ENCODE results near the gene STBD1.

STBD1 gene

DNA sequence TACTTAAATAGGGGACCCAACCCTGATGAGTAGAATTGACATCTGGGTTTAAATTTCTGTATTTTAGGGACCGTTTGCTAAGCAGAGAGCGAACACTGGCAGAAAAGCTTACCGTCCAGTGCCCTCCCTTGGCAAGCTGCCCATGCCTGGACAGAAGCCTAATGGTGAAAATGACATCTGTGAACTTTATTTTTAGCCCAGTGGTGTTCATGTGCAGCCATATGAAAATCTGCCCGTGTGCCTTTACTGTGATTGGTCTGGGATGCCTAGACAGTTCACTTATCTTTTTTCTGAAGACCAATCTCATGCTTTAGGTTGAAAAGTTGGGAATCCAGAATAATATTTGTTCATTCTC, 1.1 kb downstream of the STBD1 start:
- no peak for TF ChIP-seq CTCF (IDR thresholded peaks at IDR 0.05; ENCODE audit: control insufficient read depth, insufficient read depth, low read depth, low read length, missing control alignments)
- peak overlapping the region; percentile 81 for H3K4me3 ChIP-seq (ENCODE audit: control insufficient read depth, low read depth, low read length)
- DNase-seq (ENCODE audit: low read depth) = no peak

- TF ChIP-seq CTCF (IDR thresholded peaks at IDR 0.05; ENCODE audit: control insufficient read depth, insufficient read depth, low read depth, low read length, missing control alignments) = no peak
- no peak overlapping the region for H3K4me3 ChIP-seq (ENCODE audit: control insufficient read depth, low read depth, low read length)
- no peak for DNase-seq (ENCODE audit: low read depth)
These were observed 2.0 kb downstream of the STBD1 start for GRCh38 chr4:76308548-76308947.

GRCh38 chr4:76309939-76310550, 3.5 kb downstream of the STBD1 start:
- no peak for TF ChIP-seq CTCF (IDR thresholded peaks at IDR 0.05; ENCODE audit: control insufficient read depth, insufficient read depth, low read depth, low read length, missing control alignments)
- H3K4me3 ChIP-seq (ENCODE audit: control insufficient read depth, low read depth, low read length) = no peak overlapping the region
- no peak for DNase-seq (ENCODE audit: low read depth)

- no peak for TF ChIP-seq CTCF (IDR thresholded peaks at IDR 0.05; ENCODE audit: control insufficient read depth, insufficient read depth, low read depth, low read length, missing control alignments)
- DNase-seq (ENCODE audit: low read depth) = no peak
- no peak overlapping the region for H3K4me3 ChIP-seq (ENCODE audit: control insufficient read depth, low read depth, low read length)
These were observed 4.2 kb downstream of the STBD1 start for GRCh38 chr4:76310683-76311082.

DNA sequence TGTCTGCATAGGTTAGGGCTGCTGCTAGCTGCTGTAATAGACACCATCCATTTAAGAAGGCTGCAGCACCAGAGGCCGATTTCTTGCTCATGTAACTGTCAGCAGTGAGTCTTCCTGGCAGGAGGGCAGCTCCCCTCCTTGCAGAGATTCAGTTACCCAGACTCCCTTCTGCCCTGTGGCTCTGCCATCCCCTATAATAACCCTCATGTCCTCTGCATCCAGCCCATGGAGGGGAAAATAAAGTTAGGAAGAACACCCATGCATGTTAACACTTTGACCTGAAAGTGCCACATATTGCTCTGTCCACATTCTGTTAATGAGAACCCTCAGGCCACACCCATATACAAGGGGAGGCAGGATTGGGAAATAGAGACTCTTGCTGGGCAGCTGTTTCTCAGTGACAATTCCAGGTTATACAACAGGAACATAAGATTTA, 5.4 kb downstream of the STBD1 start:
- no peak for TF ChIP-seq CTCF (IDR thresholded peaks at IDR 0.05; ENCODE audit: control insufficient read depth, insufficient read depth, low read depth, low read length, missing control alignments)
- no peak overlapping the region for H3K4me3 ChIP-seq (ENCODE audit: control insufficient read depth, low read depth, low read length)
- no peak for DNase-seq (ENCODE audit: low read depth)

GRCh38 chr4:76312457-76312856, 5.9 kb downstream of the STBD1 start:
- DNase-seq (ENCODE audit: low read depth) = no peak
- no peak for TF ChIP-seq CTCF (IDR thresholded peaks at IDR 0.05; ENCODE audit: control insufficient read depth, insufficient read depth, low read depth, low read length, missing control alignments)
- no peak overlapping the region for H3K4me3 ChIP-seq (ENCODE audit: control insufficient read depth, low read depth, low read length)

DNA sequence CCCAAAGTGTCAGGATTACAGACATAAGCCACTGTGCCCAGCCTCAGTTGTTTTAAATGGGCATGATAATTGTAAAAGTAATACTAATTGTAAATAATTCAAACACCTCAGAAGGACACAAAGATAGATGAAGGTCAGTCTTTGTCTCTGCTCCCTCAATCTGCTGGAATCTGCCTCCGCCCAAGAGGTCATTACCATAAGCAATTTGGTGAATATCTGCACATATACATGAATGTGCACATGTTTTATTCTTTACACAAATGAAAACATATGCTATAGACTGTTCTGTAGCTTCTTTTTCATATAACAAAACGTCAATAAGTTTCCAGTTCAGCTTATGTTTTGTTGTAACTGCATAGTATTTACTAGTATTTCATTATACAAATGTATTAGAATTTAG, 7.0 kb downstream of the STBD1 start:
- TF ChIP-seq CTCF (IDR thresholded peaks at IDR 0.05; ENCODE audit: control insufficient read depth, insufficient read depth, low read depth, low read length, missing control alignments) = no peak

More for the DNA sequence above, 7.0 kb downstream of the STBD1 start:
- no peak for DNase-seq (ENCODE audit: low read depth)
- no peak overlapping the region for H3K4me3 ChIP-seq (ENCODE audit: control insufficient read depth, low read depth, low read length)

Data from AG09309 (cell line).